Femur (tissue), 1 donor: ENCODE results near the gene SLC26A5.

Experiments
- DNase-seq: peaks from one replicate; pipeline ENCODE4 v3.0.0-alpha.2; 2017

The SLC26A5 gene

GRCh38 chr7:103398483-103399127 lies 47.4 kb downstream of the SLC26A5 start:
- no peak for DNase-seq

- DNase-seq, result no peak
Measured at GRCh38 chr7:103396471-103396870, 49.5 kb downstream of the SLC26A5 start.

GRCh38 chr7:103395071-103395470 lies 50.9 kb downstream of the SLC26A5 start:
- DNase-seq, result no peak

- no peak for DNase-seq
Measured at GRCh38 chr7:103394566-103394965, 51.4 kb downstream of the SLC26A5 start.

- no peak for DNase-seq
Measured at GRCh38 chr7:103391976-103392375, 54.0 kb downstream of the SLC26A5 start.

- DNase-seq, result no peak
Measured at GRCh38 chr7:103391150-103391549, 54.9 kb downstream of the SLC26A5 start.

GRCh38 chr7:103389263-103389662 lies 56.7 kb downstream of the SLC26A5 start:
- DNase-seq, result no peak

- DNase-seq, result no peak
Measured at GRCh38 chr7:103388469-103389140, 57.4 kb downstream of the SLC26A5 start.

GRCh38 chr7:103387242-103387641 lies 58.8 kb downstream of the SLC26A5 start:
- DNase-seq, result no peak

GRCh38 chr7:103382032-103382402 lies 64.0 kb downstream of the SLC26A5 start:
- DNase-seq, result no peak

- no peak for DNase-seq
Measured at GRCh38 chr7:103381280-103382031, 64.6 kb downstream of the SLC26A5 start.

GRCh38 chr7:103380395-103381191 lies 65.4 kb downstream of the SLC26A5 start:
- DNase-seq, result no peak

GRCh38 chr7:103379270-103379975 lies 66.6 kb downstream of the SLC26A5 start:
- DNase-seq, result no peak

GRCh38 chr7:103373866-103374643 lies 72.0 kb downstream of the SLC26A5 start:
- no peak for DNase-seq

- DNase-seq, result no peak
Measured at GRCh38 chr7:103369432-103369831, 76.6 kb downstream of the SLC26A5 start.

- DNase-seq, result no peak
Measured at GRCh38 chr7:103349805-103350204, 96.2 kb downstream of the SLC26A5 start.

- DNase-seq, result no peak
Measured at GRCh38 chr7:103348959-103349358, 97.0 kb downstream of the SLC26A5 start.

GRCh38 chr7:103348452-103348851 lies 97.6 kb downstream of the SLC26A5 start:
- DNase-seq, result no peak

- DNase-seq, result peak; percentile 92
Measured at GRCh38 chr7:103347507-103348267, 98.3 kb downstream of the SLC26A5 start, which contains the start of gene PSMC2. PSMC2 (plus strand) TSS chr7:103347643; CDS start chr7:103347712, 69 bp downstream.

- DNase-seq, result no peak
Measured at GRCh38 chr7:103346396-103346795, 99.6 kb downstream of the SLC26A5 start.
